Parietal lobe (tissue), 2 donors: ENCODE data around the gene PSIP1. TPM values are rescaled to one million over a fixed set of nuclear protein-coding genes. Genes with fewer than 3 reads are reported as not detected.

Experiments used
- small RNA-seq: library from RNA; depleted of rRNA; stranded (forward); fragments of <200 nt; gene quantifications from one replicate; pipeline ENCODE3, GENCODE V24; 2014; ENCODE audit warnings: low replicate concordance
- total RNA-seq: library from RNA; depleted of rRNA; stranded (reverse); fragments of >200 nt; gene quantifications from one replicate; pipeline ENCODE4 v1.2.3, GENCODE V29; 2014

The PSIP1 gene
- 187 TPM for total RNA-seq

DNA sequence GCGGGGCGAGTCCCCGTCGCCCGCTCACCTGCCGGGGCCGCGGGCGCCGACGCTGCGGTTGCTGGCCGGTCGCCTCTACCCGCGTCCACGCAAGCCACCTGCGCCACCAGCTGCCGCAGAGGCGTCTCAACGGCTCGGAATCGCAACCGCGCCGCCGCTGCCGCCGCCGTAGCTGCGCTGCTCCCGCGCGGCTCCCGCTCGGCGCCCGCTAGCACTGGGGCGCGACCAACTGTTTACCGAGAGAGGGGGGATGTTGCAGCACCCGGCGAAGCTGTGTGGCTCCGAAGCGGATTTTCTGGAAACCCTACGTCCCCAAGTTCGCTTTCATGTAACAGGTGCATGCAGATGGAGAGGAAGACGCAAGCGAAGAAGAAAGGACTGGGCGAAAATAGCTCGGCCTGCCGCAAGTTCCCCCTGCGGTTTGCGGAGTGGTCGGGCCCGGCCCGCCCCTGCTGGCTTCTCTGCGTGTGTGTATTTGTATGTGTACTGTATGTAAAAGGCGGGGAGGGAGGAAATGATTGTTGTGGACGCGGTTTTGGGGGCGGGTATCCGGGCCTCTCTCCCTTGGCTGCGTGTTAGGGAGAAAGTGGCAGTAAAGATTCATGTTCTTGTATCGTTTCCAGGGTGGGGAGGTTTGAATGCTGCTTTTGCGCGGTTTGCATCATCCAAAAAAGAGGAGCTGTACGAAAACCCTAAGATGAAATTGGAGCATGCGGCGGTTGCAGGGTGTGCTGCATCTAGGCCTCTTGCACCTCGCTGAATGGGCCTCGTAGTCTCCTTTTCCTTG lies at the start of gene PSIP1:
TSS of gene PSIP1 (minus strand) at position 182 of the 787 bp plus-strand sequence. CDS start 782 bp downstream, outside the sequence.

DNA sequence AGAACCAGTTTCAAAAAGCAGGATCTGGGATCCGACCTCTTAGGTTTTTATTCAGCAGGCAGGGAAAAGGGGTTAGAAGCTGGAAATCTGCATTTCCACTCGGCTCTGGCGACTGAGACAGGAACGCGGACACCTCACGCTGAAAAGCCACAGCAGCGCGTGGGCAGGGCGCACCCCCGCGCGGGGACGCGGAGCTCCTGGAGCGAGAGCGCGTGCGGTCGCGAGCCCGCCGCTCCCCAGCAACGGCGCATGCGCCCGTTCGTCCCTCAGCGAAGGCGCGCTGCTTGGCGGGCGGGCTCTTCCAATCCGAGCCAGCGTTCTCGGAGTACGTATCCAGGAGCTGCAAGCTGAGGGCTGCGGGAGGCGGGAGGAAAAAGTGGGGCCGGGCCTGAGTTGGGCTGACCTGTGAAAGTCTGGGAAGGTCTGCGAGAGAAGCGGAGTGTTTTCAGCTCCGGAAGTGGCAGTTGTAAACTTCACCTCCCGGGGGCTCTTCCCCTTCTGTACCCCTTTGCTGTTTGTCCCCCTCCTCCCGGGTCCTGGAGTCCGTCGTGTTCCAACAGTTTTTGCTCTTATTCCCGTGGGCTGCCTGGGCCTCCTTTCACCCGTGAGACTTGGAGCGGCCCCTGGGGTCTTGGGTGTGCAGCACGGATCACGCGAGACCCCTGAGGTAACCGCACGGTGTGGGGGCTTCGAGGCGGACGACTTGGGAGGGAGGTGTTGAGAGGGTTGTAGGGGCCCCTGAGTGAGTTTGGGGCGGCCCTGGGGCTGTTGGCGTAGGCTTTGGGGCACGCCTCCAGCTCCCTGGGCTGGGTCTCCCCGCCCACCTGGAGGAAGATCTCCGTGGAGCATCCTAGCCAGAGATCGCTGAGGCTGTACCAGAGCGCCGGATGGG lies 42.1 kb upstream of the PSIP1 start, which contains the start of gene CCDC171:
TSS of gene CCDC171 (plus strand) at position 408 of the 892 bp plus-strand sequence. CDS start 11,046 bp downstream, outside the sequence.

DNA sequence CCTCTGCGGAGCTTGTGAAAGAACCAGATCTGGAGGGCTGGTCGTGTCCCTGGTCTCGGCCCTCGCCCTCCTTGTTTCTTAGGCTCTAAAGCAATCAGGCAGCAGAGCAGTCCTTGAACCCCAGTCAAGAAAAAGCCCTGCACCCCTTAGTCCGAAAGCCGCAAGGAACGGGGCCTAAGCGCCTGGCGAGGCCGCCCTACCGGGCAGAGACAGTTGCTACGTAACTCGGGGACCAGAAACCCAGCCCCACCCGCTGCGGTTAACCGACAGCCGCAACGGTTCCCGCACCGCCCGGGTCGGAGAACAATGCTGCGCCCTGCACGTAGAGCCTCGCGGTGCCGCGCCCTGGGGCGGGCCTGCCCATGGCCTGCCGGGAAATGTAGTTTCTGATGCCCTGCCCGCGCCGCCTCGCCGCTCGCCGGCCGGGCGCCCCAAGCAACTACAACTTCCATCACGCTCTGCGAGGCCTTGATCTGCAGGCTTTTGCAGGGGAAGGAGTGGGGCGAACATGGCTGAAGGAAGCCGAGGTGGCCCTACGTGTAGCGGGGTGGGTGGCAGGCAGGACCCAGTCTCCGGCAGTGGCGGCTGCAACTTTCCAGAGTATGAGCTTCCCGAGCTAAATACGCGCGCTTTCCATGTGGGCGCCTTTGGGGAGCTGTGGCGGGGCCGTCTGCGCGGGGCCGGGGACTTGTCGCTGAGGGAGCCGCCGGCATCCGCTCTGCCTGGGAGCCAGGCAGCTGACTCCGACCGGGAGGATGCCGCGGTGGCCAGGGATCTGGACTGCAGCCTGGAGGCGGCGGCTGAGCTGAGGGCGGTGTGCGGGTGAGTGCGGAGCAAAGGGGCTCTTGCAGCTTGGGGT lies 88.2 kb downstream of the PSIP1 start, which contains the start of gene SNAPC3:
TSS of gene SNAPC3 (plus strand) at position 505 of the 859 bp plus-strand sequence. CDS start at position 509, 4 bp downstream.

Small RNA genes within 50 kb of the gene (small RNA-seq; reads per million reads assigned to genes)
- gene AL513423.1 (not detected), gene RN7SL98P (not detected), gene RNU6-246P (not detected), gene RNU6-319P (not detected)

Other genes with a start within 250 kb of the PSIP1 start
- 11.3 TPM for gene TTC39B, start 203.8 kb downstream of the PSIP1 start, total RNA-seq
- gene SNAPC3, start 88.1 kb downstream of the PSIP1 start, total RNA-seq = 132 TPM
- 75.1 TPM for gene CCDC171, start 42.1 kb upstream of the PSIP1 start, total RNA-seq